HG03378 (cell line): ENCODE data around the gene CREB5.
"Not testable (repeated sequence)": the region's sequence is repeated elsewhere in the genome, so short reads cannot be mapped to it uniquely, and the experiment has no call there.

Experiments used
- ATAC-seq: cut with Tn5 transposase; IDR thresholded peaks from one replicate; pipeline ENCODE4 v1.9.1; 2021; ENCODE audit warnings: mild to moderate bottlenecking, moderate library complexity; ENCODE audit not compliant: unreplicated experiment

The CREB5 gene

GRCh38 chr7:28793381-28794085 is 381.2 kb downstream of the CREB5 start:
- ATAC-seq = no peak

DNA sequence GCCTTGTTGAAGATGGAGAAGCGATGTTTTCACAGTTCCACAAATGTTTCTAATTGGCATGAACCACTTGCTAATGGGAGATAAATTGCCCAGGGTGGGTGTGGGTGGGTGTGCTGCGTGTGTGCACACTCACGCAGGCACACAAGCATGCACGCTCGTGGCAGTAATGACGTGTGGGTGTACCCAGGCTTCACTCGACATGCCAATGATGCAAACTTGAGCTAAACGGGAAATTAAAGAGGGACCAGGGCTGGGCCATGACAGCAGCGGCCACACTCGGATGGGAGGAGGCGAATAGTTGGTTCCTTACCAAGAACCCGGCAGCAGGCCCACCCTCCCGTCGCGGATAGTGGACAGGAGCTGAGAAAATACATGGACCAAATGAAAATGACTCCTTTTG is 386.0 kb downstream of the CREB5 start:
- no peak for ATAC-seq

- no peak for ATAC-seq
Measured at GRCh38 chr7:28799619-28800018, 387.3 kb downstream of the CREB5 start.

DNA sequence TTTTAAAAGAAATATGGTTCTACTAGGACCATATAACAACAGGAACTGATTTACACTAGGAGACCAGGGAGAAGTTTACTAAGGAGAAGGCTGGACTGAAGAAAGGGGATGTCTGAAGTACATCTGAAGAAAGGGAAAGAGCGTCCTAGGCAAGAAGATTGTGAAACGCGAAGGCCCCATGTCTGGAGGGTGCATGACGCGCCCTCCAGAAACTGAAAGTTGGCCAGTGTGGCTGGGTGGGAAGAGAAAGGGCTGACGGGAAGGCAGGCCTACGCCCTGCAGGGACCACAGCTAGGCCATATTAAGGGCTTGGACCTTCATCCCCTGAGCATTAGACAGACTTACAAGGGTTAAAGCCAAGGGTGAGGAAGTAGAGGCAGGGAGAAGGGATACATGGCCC is 387.8 kb downstream of the CREB5 start:
- ATAC-seq = no peak

GRCh38 chr7:28802450-28802849 is 390.1 kb downstream of the CREB5 start:
- no peak for ATAC-seq

GRCh38 chr7:28804157-28804556 is 391.8 kb downstream of the CREB5 start:
- no peak for ATAC-seq

DNA sequence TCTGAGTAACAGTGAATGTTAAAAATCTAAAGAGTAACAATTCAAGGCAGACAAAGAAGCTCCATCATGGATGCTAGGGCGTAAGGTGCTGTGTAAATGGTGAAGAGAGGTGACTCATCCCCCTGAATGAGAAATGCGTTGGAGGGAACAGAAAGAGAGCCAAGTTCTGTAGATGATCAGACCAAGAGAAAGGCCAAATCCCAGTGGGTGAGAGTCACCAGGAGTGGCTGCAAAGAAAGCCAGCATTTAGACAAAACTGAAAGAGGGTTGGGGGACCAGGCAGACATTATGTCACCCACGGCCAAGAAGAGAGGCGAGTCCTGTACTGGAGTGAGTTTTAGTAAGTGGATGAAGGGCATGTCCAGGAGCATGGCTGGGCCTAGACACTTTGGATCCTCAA is 392.7 kb downstream of the CREB5 start:
- ATAC-seq = no peak

- ATAC-seq = no peak
Measured at GRCh38 chr7:28806841-28807240, 394.5 kb downstream of the CREB5 start.

GRCh38 chr7:28807396-28807994 is 395.2 kb downstream of the CREB5 start:
- ATAC-seq = no peak

DNA sequence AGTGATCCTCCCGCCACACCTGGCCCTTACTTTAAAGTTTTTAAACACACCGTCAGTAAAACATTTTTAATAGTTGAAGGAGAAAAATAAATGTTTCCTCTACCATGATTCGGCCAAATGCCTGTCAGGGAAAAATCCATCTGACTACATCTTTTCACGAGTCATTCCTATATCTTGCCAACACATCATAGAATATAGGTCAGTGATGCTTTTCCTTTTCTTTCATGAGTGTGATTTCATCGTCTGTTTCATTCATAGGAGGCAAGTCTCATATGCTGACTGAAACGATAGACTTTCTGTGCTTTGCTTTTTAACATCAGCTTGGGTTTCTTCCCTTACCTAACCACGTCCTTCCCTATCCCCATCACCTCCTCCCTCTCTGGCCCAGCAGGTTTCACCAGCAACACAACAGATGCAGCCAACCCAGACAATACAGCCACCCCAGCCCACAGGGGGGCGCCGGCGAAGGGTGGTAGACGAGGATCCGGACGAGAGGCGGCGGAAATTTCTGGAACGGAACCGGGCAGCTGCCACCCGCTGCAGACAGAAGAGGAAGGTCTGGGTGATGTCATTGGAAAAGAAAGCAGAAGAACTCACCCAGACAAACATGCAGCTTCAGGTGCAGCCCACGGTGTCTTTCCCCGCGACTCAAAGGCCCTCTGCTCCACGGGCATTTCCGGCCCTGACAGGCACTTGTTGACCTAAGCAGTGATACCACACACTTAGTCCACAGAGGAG is 396.6 kb downstream of the CREB5 start:
- no peak for ATAC-seq

DNA sequence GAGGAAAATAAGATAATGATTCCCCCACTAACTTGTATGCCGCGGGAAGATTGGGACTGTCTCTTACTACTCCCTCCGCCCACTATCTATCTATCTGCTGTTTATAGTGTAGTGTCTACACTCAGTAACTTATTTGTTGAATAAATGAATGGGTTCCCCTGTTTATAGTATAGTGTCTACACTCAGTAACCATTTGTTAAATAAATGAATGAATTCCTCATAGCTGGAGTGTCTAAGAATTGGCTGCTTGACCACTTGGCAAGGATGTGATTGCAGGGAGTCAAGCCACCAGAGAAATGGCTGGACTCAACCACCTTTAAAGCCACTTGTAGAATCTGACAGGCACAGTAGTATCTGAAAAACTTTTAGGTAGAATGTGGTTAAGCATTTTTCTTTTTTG is 398.7 kb downstream of the CREB5 start:
- no peak for ATAC-seq

- ATAC-seq = no peak
Measured at GRCh38 chr7:28811701-28812430, 399.5 kb downstream of the CREB5 start.

GRCh38 chr7:28812616-28813015 is 400.3 kb downstream of the CREB5 start:
- ATAC-seq = no peak

- no peak for ATAC-seq
Measured at GRCh38 chr7:28813243-28813962, 401.1 kb downstream of the CREB5 start.

DNA sequence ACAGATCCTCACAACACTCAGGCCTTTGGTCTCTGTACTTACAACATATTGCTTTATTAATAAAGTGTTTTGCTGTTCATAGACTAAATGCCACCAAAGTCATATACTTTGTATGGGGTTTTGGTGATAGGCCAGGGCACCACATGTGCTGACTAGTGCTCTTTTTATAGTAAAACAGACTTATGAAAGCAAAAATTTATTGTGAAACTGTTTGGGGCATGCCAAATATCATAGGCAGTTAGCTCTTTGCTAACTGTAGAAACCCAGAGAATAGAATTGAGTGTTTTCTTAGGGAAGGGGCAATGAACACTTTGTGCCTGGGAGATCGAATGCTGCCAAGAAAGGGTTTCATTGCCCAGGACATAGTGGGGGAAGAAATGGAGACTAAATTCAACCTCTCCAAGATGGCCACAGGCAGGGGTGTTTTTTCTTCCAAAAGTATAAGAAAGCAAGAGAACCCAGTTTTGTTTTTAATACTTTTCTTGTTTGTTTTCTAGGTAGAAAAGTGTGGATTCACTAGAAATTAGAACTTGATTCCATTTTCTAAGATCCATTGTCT is 403.1 kb downstream of the CREB5 start:
- peak; percentile 39 for ATAC-seq

DNA sequence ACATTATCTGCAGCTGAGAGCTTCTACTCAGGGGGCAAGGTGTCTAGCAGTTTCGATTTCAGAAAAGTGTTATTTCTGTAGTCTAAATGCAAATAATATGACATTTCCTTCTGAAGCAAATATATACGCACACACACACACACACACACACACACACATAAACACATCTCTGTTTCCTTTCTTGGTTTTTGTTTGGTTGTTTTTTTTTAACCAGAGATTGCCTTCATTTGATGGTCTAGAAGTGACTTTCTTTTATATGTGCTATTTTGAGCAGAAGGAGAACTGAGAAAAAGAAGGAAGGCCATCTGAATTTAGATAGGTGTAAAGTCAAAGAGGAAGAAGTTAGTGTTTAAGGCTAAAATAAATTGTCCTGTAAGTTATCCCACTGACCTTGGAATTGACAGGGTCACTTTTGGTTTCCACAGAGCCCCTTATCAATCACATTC is 403.6 kb downstream of the CREB5 start:
- ATAC-seq = peak; percentile 63

DNA sequence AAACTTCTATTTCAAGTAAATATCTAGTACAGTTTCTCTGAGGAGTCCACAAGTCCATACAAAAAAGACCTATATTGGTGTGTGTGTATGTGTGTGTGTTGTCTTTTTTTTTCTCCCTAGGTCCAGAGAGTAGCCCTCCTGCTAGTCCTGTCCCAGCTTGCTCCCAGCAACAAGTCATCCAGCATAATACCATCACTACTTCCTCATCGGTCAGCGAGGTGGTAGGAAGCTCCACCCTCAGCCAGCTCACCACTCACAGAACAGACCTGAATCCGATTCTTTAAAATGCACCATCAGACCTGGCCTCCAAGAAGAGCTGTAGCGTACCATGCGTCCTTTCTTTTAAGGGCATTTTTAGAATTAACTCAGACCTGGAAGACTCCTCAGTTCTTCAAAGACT is 406.7 kb downstream of the CREB5 start:
- ATAC-seq = no peak

DNA sequence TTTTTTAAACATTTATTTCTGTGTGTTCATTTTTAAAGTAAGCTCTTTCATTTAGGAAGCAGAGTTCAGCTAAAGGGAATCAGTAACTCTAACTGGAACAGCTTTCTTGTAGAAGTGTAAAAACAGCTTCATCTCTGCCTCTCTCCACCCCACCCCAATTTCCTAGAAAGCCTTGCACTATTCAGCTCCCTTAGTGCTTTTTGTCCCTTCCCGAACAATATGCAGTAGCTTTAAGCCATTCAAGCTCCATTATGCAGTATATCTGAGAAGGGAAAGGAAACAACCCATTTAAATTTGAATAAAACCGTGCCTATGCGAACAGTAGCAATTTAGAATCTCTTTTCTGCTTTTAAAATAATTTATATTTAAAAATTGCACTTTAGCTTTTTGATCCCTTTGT is 411.3 kb downstream of the CREB5 start:
- ATAC-seq = no peak

GRCh38 chr7:28825817-28826448 is 413.6 kb downstream of the CREB5 start:
- ATAC-seq = not testable (repeated sequence)

- no peak for ATAC-seq
Measured at GRCh38 chr7:28830846-28831245, 418.5 kb downstream of the CREB5 start.
